SK-N-SH (cell line): ENCODE measurements around the gene BTBD9. TPM values are rescaled to one million over a fixed set of nuclear protein-coding genes. Genes with fewer than 3 reads are reported as not detected.

Source experiments
- CTCF ChIA-PET: fragments of 300-600, 350-600 bp; formaldehyde crosslinking; extraction: SDS; loops from one replicate; lab custom pipeline; 2021; lab: Yijun Ruan, JAX
- POLR2A ChIA-PET: fragments of 350-600 bp; sonication (Branson Sonifier 250); formaldehyde crosslinking; extraction: SDS; loops from one replicate; lab custom pipeline; 2020; ENCODE audit warnings: antibody characterized with exemption, inconsistent platforms; lab: Yijun Ruan, JAX
- DNase-seq: peaks from one replicate; pipeline ENCODE4 v3.0.0; 2012
- H2AFZ ChIP-seq: fragments of 200-600 bp; sonication (generic); 2 replicates; pipeline ENCODE4 v1.8.1; 2016; ENCODE audit warnings: antibody characterized with exemption, mild to moderate bottlenecking, low read depth
- H3F3A ChIP-seq: fragments of 200-600 bp; sonication (generic); replicated peaks from 2 replicates; pipeline ENCODE3; 2016; ENCODE audit warnings: antibody characterized with exemption, mild to moderate bottlenecking; ENCODE audit not compliant: insufficient read depth
- H3K27ac ChIP-seq, 2 experiments: fragments of 200-500 bp in 1 of 2; fragments of 200-600 bp in 1 of 2; sonication (Bioruptor generic) in 1 of 2; sonication (generic), shearing (Covaris generic) in 1 of 2; 2 replicates each; pipeline versions ENCODE4 v1.5.1 to v1.6.1; 2014 to 2016; ENCODE audit warnings: low read depth in 2 of 2, inconsistent platforms in 1 of 2, low read length in 1 of 2, mild to moderate bottlenecking in 1 of 2, mixed read lengths in 1 of 2
- H3K27me3 ChIP-seq: fragments of 200-600 bp; sonication (generic), shearing (Covaris generic); 2 replicates; pipeline ENCODE4 v1.6.1; 2016; ENCODE audit warnings: mixed run types; ENCODE audit not compliant: insufficient read depth
- H3K36me3 ChIP-seq, 2 experiments: fragments of 200-500 bp in 1 of 2; fragments of 200-600 bp in 1 of 2; sonication (Bioruptor generic) in 1 of 2; sonication (generic) in 1 of 2; replicated peaks in 1 of 2; 2 replicates each; pipeline versions ENCODE3 to v1.5.1; 2014 to 2016; ENCODE audit warnings: low read length in 1 of 2, mild to moderate bottlenecking in 1 of 2; ENCODE audit not compliant: insufficient read depth in 2 of 2, control insufficient read depth in 1 of 2
- H3K4me1 ChIP-seq, 2 experiments: fragments of 200-500 bp in 1 of 2; fragments of 200-600 bp in 1 of 2; sonication (Bioruptor generic) in 1 of 2; sonication (generic), shearing (Covaris generic) in 1 of 2; 2 replicates each; pipeline versions ENCODE4 v1.5.1 to v1.6.1; 2014 to 2016; ENCODE audit warnings: low read depth in 1 of 2, low read length in 1 of 2, mixed run types in 1 of 2; ENCODE audit not compliant: insufficient read depth in 2 of 2, control insufficient read depth in 1 of 2
- H3K4me2 ChIP-seq: fragments of 200-600 bp; sonication (generic), shearing (Covaris generic); 2 replicates; pipeline ENCODE4 v1.6.1; 2017; ENCODE audit warnings: mixed run types
- H3K4me3 ChIP-seq, 2 experiments: fragments of 200-500 bp in 1 of 2; fragments of 200-600 bp in 1 of 2; sonication (Bioruptor generic) in 1 of 2; sonication (generic), shearing (Covaris generic) in 1 of 2; 2 replicates each; pipeline versions ENCODE4 v1.5.1 to v1.8.1; 2014 to 2016; ENCODE audit warnings: low read depth in 2 of 2, inconsistent platforms in 1 of 2, low read length in 1 of 2, mild to moderate bottlenecking in 1 of 2, mixed read lengths in 1 of 2, moderate library complexity in 1 of 2
- H3K79me2 ChIP-seq: fragments of 200-600 bp; sonication (generic); 2 replicates; pipeline ENCODE4 v1.8.1; 2017; ENCODE audit warnings: mild to moderate bottlenecking; ENCODE audit not compliant: insufficient read depth
- H3K9ac ChIP-seq: fragments of 200-600 bp; sonication (generic); 2 replicates; pipeline ENCODE4 v1.6.1; 2017; ENCODE audit warnings: mixed run types
- H3K9me2 ChIP-seq: fragments of 200-600 bp; sonication (generic); 2 replicates; pipeline ENCODE4 v1.6.1; 2017; ENCODE audit warnings: mixed run types
- H3K9me3 ChIP-seq: fragments of 200-600 bp; sonication (generic); 2 replicates; pipeline ENCODE4 v1.6.1; 2017; ENCODE audit warnings: mixed run types, mild to moderate bottlenecking, moderate library complexity
- H4K20me1 ChIP-seq: fragments of 200-600 bp; sonication (generic); 2 replicates; pipeline ENCODE4 v1.6.1; 2017; ENCODE audit warnings: mild to moderate bottlenecking, mixed run types; ENCODE audit not compliant: insufficient read depth
- FOSL2 ChIP-seq: IDR thresholded peaks from 2 replicates; pipeline ENCODE4 v1.4.0; 2012; ENCODE audit warnings: low read depth, mild to moderate bottlenecking, moderate library complexity, borderline replicate concordance
- MEF2A ChIP-seq: IDR thresholded peaks from 2 replicates; pipeline ENCODE4 v1.4.0; 2012; ENCODE audit warnings: low read depth, borderline replicate concordance
- NFIC ChIP-seq: IDR thresholded peaks from 2 replicates; pipeline ENCODE4 v1.4.0; 2012; ENCODE audit warnings: borderline replicate concordance
- RXRA ChIP-seq: IDR thresholded peaks from 2 replicates; pipeline ENCODE4 v1.4.0; 2012; ENCODE audit warnings: low read depth, mild to moderate bottlenecking, borderline replicate concordance
- SIN3A ChIP-seq: IDR thresholded peaks from 2 replicates; pipeline ENCODE4 v1.6.1; 2012; ENCODE audit warnings: low read depth, mild to moderate bottlenecking, low read length, moderate library complexity, borderline replicate concordance
- TAF1 ChIP-seq: IDR thresholded peaks from 2 replicates; pipeline ENCODE4 v1.6.1; 2012; ENCODE audit warnings: low read depth, mild to moderate bottlenecking, low read length, moderate library complexity, borderline replicate concordance
- TCF12 ChIP-seq: IDR thresholded peaks from 2 replicates; pipeline ENCODE4 v1.4.0; 2012
- WGBS: methylation state at CpG from one replicate; pipeline ENCODE4 v1.1.6; 2017; ENCODE audit warnings: low lambda C conversion rate; 5-methylcytosine and 5-hydroxymethylcytosine counted together
- polyA plus RNA-seq, 3 experiments: library from polyadenylated mRNA; depleted of rRNA; stranded (reverse); fragments of >200 nt; gene quantifications; 2 replicates each; pipeline ENCODE4 v1.2.3, GENCODE V29; 2012
- TF ChIP-seq, protein P1 (sequence below): IDR thresholded peaks from 2 replicates; pipeline ENCODE4 v1.4.0; 2012; ENCODE audit warnings: low read depth
- TF ChIP-seq, protein P2 (sequence below): fragments of 150-350 bp; IDR thresholded peaks from 2 replicates; pipeline ENCODE4 v1.6.1; 2017; ENCODE audit warnings: antibody characterized with exemption, low read length, low read depth, borderline replicate concordance
- TF ChIP-seq, protein P3 (sequence below): IDR thresholded peaks from 2 replicates; pipeline ENCODE4 v1.6.1; 2012; ENCODE audit warnings: mild to moderate bottlenecking, low read depth, low read length, moderate library complexity

The BTBD9 gene
- polyA plus RNA-seq, 1 of the 3 experiments (the other 2 are of a cell fraction) = 2.2 TPM

DNA sequence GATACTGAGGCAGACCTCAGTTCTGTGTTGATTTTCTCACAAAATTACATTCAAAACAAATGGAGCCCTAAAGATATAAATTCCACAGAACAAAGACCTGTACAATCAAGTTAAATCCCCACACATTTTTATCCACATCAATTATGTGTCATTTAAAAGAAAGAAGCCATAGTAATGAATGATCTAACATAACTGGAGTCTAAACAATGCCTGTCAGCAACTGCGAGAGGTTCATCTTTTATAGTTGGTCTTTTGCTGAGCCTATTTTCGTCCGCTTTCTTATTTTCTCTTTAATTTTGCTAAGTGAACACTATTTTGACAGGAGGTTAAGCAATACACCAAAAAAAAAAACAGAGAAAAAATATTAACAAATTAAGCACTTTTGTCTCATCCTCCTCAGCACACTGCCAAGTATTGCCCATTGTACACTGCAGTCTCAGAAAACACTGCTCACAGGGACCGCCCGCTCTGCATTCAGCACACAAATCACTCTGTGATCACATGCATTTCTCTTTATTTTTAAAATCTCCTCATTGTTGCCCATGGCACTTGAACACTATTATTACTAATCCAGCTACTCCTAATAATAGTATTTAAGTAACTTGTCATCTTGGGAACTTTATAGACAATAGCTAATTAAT lies 140.8 kb downstream of the BTBD9 start:
- ChIA-PET POLR2A (no interaction called here), CTCF (no interaction called here)
- H3K79me2 ChIP-seq = no peaks in the 10 kb centered on the region

DNA sequence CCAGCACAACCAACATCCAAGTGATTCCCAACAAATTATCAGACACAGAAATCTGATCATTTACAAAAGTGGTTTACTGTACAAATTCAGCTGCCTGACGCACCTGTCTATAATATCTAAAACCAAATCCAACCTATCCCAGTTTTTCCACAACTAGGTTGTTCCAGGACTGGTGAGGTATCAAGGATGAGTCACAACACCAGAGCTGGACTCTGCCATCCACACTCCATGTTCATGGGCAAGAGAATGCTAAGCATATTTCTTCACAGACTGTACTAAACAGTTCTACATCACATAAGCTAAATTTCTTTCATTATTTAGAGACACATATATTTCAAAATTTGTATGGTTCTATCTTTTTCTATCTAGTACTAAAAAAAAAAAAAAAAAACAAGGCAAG lies 141.6 kb downstream of the BTBD9 start:
- Histone ChIP-seq H3K27ac (no peak overlapping the region), H4K20me1 (no peaks in the 10 kb centered on the region), H3K9ac (no peak overlapping the region), H3K4me2 (no peak overlapping the region), H3K27me3 (no peaks in the 10 kb centered on the region), H3K36me3 (no peaks in the 10 kb centered on the region), H3K9me2 (no peaks in the 10 kb centered on the region), H3K4me3 (no peak overlapping the region), H3K9me3 (no peaks in the 10 kb centered on the region), H2AFZ (no peak overlapping the region), H3F3A (no peaks in the 10 kb centered on the region), H3K79me2 (no peaks in the 10 kb centered on the region), H3K4me1 (peaks cover 0 to 14% of the 10 kb centered on the region in 2 experiments; a peak in 3 of 4 replicates)
- POLR2A ChIA-PET = no interaction called here
- TF ChIP-seq FOSL2 (peak; percentile 35; the same call in 1 of the 2 replicates), NFIC (no peak)
- TF ChIP-seq, protein P1, sequence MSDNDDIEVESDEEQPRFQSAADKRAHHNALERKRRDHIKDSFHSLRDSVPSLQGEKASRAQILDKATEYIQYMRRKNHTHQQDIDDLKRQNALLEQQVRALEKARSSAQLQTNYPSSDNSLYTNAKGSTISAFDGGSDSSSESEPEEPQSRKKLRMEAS = no peak
- 77% methylated on average over 1 of the region's 1 CpG for WGBS
- DNase-seq = no peak
- CTCF ChIA-PET = interaction anchor here (0.7 to 2.7 kb wide), 3 partner anchors 72 to 792 kb away, joined by 3 to 11 read pairs (median 3); no protein-coding TSS in a partner anchor

More for the DNA sequence above, 140.8 kb downstream of the BTBD9 start:
- no peaks in the 10 kb centered on the region for H3K9me3 ChIP-seq
- no peak overlapping the region for H3K4me2 ChIP-seq
- no peak overlapping the region for H3K27ac ChIP-seq
- H3K4me1 ChIP-seq = peaks cover 0 to 10% of the 10 kb centered on the region in 2 experiments; a peak in 2 of 4 replicates
- no peak overlapping the region for H3K4me3 ChIP-seq
- no peaks in the 10 kb centered on the region for H3K9me2 ChIP-seq
- H3F3A ChIP-seq = no peaks in the 10 kb centered on the region
- no peak overlapping the region for H3K9ac ChIP-seq
- WGBS = 77% methylated on average over 5 of the region's 5 CpGs
- H2AFZ ChIP-seq = no peak overlapping the region
- H3K27me3 ChIP-seq = no peaks in the 10 kb centered on the region
- TF ChIP-seq RXRA = no peak
- TF ChIP-seq MEF2A = no peak
- TF ChIP-seq, protein P1 = no peak
- TF ChIP-seq FOSL2 = no peak
- TF ChIP-seq TAF1 = no peak
- no peak for TF ChIP-seq SIN3A
- TF ChIP-seq, protein P2, sequence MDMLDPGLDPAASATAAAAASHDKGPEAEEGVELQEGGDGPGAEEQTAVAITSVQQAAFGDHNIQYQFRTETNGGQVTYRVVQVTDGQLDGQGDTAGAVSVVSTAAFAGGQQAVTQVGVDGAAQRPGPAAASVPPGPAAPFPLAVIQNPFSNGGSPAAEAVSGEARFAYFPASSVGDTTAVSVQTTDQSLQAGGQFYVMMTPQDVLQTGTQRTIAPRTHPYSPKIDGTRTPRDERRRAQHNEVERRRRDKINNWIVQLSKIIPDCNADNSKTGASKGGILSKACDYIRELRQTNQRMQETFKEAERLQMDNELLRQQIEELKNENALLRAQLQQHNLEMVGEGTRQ = no peak
- TF ChIP-seq TCF12 = no peak
- TF ChIP-seq NFIC = no peak
- TF ChIP-seq, protein P3, sequence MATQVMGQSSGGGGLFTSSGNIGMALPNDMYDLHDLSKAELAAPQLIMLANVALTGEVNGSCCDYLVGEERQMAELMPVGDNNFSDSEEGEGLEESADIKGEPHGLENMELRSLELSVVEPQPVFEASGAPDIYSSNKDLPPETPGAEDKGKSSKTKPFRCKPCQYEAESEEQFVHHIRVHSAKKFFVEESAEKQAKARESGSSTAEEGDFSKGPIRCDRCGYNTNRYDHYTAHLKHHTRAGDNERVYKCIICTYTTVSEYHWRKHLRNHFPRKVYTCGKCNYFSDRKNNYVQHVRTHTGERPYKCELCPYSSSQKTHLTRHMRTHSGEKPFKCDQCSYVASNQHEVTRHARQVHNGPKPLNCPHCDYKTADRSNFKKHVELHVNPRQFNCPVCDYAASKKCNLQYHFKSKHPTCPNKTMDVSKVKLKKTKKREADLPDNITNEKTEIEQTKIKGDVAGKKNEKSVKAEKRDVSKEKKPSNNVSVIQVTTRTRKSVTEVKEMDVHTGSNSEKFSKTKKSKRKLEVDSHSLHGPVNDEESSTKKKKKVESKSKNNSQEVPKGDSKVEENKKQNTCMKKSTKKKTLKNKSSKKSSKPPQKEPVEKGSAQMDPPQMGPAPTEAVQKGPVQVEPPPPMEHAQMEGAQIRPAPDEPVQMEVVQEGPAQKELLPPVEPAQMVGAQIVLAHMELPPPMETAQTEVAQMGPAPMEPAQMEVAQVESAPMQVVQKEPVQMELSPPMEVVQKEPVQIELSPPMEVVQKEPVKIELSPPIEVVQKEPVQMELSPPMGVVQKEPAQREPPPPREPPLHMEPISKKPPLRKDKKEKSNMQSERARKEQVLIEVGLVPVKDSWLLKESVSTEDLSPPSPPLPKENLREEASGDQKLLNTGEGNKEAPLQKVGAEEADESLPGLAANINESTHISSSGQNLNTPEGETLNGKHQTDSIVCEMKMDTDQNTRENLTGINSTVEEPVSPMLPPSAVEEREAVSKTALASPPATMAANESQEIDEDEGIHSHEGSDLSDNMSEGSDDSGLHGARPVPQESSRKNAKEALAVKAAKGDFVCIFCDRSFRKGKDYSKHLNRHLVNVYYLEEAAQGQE = no peak
- no peaks in the 10 kb centered on the region for H4K20me1 ChIP-seq
- DNase-seq = no peak
- H3K36me3 ChIP-seq = no peaks in the 10 kb centered on the region
